ENCODE measurements around the gene EYS.

The EYS gene

DNA sequence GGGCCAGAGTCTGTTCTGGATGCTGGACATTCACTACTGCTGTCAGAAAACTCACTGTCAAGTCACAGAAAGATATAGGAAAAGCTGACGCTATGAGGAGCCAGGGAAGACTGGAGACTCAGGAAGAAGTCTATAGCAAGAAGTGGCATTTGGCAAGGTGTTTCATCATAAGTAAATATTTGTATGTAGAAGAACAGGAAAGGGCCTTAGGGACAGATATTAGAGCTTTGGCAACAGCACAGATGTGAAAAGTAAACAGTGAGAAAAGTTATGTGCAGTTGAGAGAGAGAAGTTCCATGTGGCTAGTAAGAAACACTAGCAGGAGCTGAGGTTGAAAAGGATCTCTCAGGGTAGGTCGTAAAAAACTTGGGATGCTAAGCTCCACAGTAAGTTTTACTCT lies 1202.5 kb downstream of the EYS start:
- no peaks in the 10 kb centered on the region for H3K36me3 ChIP-seq (ENCODE audit: control insufficient read depth in 2 of 2, insufficient read depth in 2 of 2, low read length in 2 of 2)
- no peaks in the 10 kb centered on the region for H3K4me1 ChIP-seq (ENCODE audit: control insufficient read depth in 2 of 2, insufficient read depth in 2 of 2, low read length in 2 of 2)
- H3K9me3 ChIP-seq (ENCODE audit: control insufficient read depth in 2 of 2, low read length in 2 of 2) = no peaks in the 10 kb centered on the region
- H3K27me3 ChIP-seq (ENCODE audit: control insufficient read depth in 2 of 2, insufficient read depth in 2 of 2, low read length in 2 of 2) = no peaks in the 10 kb centered on the region
- H3K9ac ChIP-seq (ENCODE audit: low read depth in 1 of 2, low read length in 2 of 2) = no peak overlapping the region
- H3K4me3 ChIP-seq (ENCODE audit: low read length in 2 of 2) = no peak overlapping the region
- H3K27ac ChIP-seq (ENCODE audit: low read depth in 2 of 2, low read length in 2 of 2) = no peak overlapping the region

DNA sequence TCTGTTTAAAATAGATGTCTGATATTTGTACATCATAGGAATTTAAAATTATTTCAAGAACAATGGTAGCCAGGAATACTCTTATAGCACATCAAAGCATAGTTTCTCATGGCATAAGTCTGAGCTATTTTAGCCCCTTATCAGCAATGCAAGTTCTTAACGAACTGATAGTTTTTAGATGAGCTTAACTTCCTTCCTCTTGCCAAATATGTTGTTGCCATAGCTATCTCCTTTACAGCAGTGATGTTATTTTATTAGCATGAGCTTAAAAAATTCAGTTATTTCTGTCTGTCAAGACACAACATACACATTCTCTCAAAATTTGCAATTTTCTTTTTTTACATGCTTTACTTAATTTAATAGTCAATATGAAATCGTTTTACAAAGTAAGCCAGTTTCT lies 1204.2 kb downstream of the EYS start:
- Histone ChIP-seq H3K4me1 (ENCODE audit: control insufficient read depth in 2 of 2, insufficient read depth in 2 of 2, low read length in 2 of 2) (no peaks in the 10 kb centered on the region), H3K27ac (ENCODE audit: low read depth in 2 of 2, low read length in 2 of 2) (no peak overlapping the region), H3K4me3 (ENCODE audit: low read length in 2 of 2) (no peak overlapping the region), H3K36me3 (ENCODE audit: control insufficient read depth in 2 of 2, insufficient read depth in 2 of 2, low read length in 2 of 2) (no peaks in the 10 kb centered on the region), H3K27me3 (ENCODE audit: control insufficient read depth in 2 of 2, insufficient read depth in 2 of 2, low read length in 2 of 2) (no peaks in the 10 kb centered on the region), H3K9ac (ENCODE audit: low read depth in 1 of 2, low read length in 2 of 2) (no peak overlapping the region), H3K9me3 (ENCODE audit: control insufficient read depth in 2 of 2, low read length in 2 of 2) (no peaks in the 10 kb centered on the region)

GRCh38 chr6:64497634-64498033 lies 1209.4 kb downstream of the EYS start:
- H3K36me3 ChIP-seq (ENCODE audit: control insufficient read depth in 2 of 2, insufficient read depth in 2 of 2, low read length in 2 of 2) = no peaks in the 10 kb centered on the region
- no peak overlapping the region for H3K9ac ChIP-seq (ENCODE audit: low read depth in 1 of 2, low read length in 2 of 2)
- H3K4me3 ChIP-seq (ENCODE audit: low read length in 2 of 2) = no peak overlapping the region
- no peak overlapping the region for H3K27ac ChIP-seq (ENCODE audit: low read depth in 2 of 2, low read length in 2 of 2)
- H3K27me3 ChIP-seq (ENCODE audit: control insufficient read depth in 2 of 2, insufficient read depth in 2 of 2, low read length in 2 of 2) = no peaks in the 10 kb centered on the region
- H3K9me3 ChIP-seq (ENCODE audit: control insufficient read depth in 2 of 2, low read length in 2 of 2) = no peaks in the 10 kb centered on the region
- H3K4me1 ChIP-seq (ENCODE audit: control insufficient read depth in 2 of 2, insufficient read depth in 2 of 2, low read length in 2 of 2) = no peaks in the 10 kb centered on the region

- Histone ChIP-seq H3K9ac (ENCODE audit: low read depth in 1 of 2, low read length in 2 of 2) (no peak overlapping the region), H3K4me3 (ENCODE audit: low read length in 2 of 2) (no peak overlapping the region), H3K27me3 (ENCODE audit: control insufficient read depth in 2 of 2, insufficient read depth in 2 of 2, low read length in 2 of 2) (no peaks in the 10 kb centered on the region), H3K4me1 (ENCODE audit: control insufficient read depth in 2 of 2, insufficient read depth in 2 of 2, low read length in 2 of 2) (no peaks in the 10 kb centered on the region), H3K36me3 (ENCODE audit: control insufficient read depth in 2 of 2, insufficient read depth in 2 of 2, low read length in 2 of 2) (no peaks in the 10 kb centered on the region), H3K9me3 (ENCODE audit: control insufficient read depth in 2 of 2, low read length in 2 of 2) (no peaks in the 10 kb centered on the region), H3K27ac (ENCODE audit: low read depth in 2 of 2, low read length in 2 of 2) (no peak overlapping the region)
Observed at GRCh38 chr6:64489763-64490162, 1217.3 kb downstream of the EYS start.

GRCh38 chr6:64486578-64487351 lies 1220.3 kb downstream of the EYS start:
- no peak overlapping the region for H3K27ac ChIP-seq (ENCODE audit: low read depth in 2 of 2, low read length in 2 of 2)
- H3K27me3 ChIP-seq (ENCODE audit: control insufficient read depth in 2 of 2, insufficient read depth in 2 of 2, low read length in 2 of 2) = no peaks in the 10 kb centered on the region
- no peak overlapping the region for H3K4me3 ChIP-seq (ENCODE audit: low read length in 2 of 2)
- H3K9me3 ChIP-seq (ENCODE audit: control insufficient read depth in 2 of 2, low read length in 2 of 2) = no peaks in the 10 kb centered on the region
- H3K4me1 ChIP-seq (ENCODE audit: control insufficient read depth in 2 of 2, insufficient read depth in 2 of 2, low read length in 2 of 2) = peaks cover 2 to 4% of the 10 kb centered on the region in 2 donors
- no peak overlapping the region for H3K9ac ChIP-seq (ENCODE audit: low read depth in 1 of 2, low read length in 2 of 2)
- H3K36me3 ChIP-seq (ENCODE audit: control insufficient read depth in 2 of 2, insufficient read depth in 2 of 2, low read length in 2 of 2) = no peaks in the 10 kb centered on the region

DNA sequence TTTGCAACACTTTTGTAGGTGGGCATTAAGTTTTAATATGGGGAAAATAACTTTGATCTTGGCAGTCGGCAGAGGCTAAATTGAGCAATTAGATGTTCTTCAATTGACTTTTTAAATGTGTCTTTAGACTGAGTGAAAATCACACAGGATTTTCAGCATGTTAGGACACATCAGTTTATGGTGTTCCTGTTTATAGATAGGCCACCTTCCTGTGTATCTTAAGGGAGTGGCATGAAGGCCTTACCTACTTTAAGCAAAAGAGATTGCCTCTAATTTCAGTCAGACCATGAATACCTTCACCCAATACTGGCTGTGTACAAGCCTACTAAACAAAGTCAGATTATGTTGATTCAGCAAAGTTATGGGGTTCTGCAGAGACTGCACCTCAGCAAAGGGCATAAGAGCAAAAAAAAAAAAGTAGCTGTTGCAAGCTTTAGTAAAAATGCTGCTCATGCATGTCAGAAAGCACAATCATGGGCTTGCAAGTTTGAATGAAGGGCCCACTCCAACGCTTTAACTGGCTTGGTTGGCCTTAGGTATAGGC lies 1223.0 kb downstream of the EYS start:
- Histone ChIP-seq H3K27me3 (ENCODE audit: control insufficient read depth in 2 of 2, insufficient read depth in 2 of 2, low read length in 2 of 2) (no peaks in the 10 kb centered on the region), H3K9me3 (ENCODE audit: control insufficient read depth in 2 of 2, low read length in 2 of 2) (no peaks in the 10 kb centered on the region), H3K4me1 (ENCODE audit: control insufficient read depth in 2 of 2, insufficient read depth in 2 of 2, low read length in 2 of 2) (peaks cover 2 to 4% of the 10 kb centered on the region in 2 donors), H3K27ac (ENCODE audit: low read depth in 2 of 2, low read length in 2 of 2) (no peak overlapping the region), H3K4me3 (ENCODE audit: low read length in 2 of 2) (no peak overlapping the region), H3K9ac (ENCODE audit: low read depth in 1 of 2, low read length in 2 of 2) (no peak overlapping the region), H3K36me3 (ENCODE audit: control insufficient read depth in 2 of 2, insufficient read depth in 2 of 2, low read length in 2 of 2) (no peaks in the 10 kb centered on the region)

DNA sequence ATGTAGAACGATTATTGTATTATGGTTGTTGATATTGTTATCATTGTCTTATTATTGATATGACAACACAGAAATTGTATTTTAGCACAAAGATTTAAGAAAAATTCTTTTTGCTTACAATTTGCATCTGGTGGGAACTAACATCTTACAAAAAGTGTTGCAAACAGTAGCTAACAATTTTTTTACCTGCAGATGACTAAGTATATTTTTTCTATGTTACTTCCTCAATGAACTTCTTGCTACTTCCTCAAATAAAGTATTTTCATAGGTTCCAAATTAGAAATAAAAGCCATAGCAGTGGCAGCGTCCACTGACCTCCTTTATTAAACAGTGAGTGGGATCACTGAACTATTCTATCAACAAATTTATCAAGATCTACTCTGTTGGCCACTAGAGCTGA lies 1224.4 kb downstream of the EYS start:
- H3K27ac ChIP-seq (ENCODE audit: low read depth in 2 of 2, low read length in 2 of 2) = no peak overlapping the region
- H3K4me3 ChIP-seq (ENCODE audit: low read length in 2 of 2) = no peak overlapping the region
- H3K27me3 ChIP-seq (ENCODE audit: control insufficient read depth in 2 of 2, insufficient read depth in 2 of 2, low read length in 2 of 2) = no peaks in the 10 kb centered on the region
- no peaks in the 10 kb centered on the region for H3K9me3 ChIP-seq (ENCODE audit: control insufficient read depth in 2 of 2, low read length in 2 of 2)
- H3K4me1 ChIP-seq (ENCODE audit: control insufficient read depth in 2 of 2, insufficient read depth in 2 of 2, low read length in 2 of 2) = peaks cover 2 to 4% of the 10 kb centered on the region in 2 donors
- no peaks in the 10 kb centered on the region for H3K36me3 ChIP-seq (ENCODE audit: control insufficient read depth in 2 of 2, insufficient read depth in 2 of 2, low read length in 2 of 2)
- no peak overlapping the region for H3K9ac ChIP-seq (ENCODE audit: low read depth in 1 of 2, low read length in 2 of 2)

DNA sequence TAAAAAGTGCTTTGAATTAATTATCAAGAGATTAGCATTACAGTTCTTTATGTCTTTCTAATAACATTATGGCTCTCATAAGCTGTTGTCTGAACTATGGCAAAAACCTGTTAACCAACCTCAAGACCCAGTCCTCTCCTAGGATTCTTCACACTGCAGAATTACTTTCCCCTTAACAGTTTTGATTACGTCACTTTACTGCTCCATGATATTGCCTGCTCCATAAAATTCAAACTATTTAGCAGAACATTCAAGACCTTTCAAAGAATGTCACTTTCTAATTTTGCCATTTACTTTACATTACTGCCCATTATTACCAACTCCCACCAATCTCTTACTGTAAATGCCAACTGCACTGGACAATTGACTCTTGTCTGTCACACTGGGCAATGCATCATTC lies 1227.9 kb downstream of the EYS start:
- no peaks in the 10 kb centered on the region for H3K9me3 ChIP-seq (ENCODE audit: control insufficient read depth in 2 of 2, low read length in 2 of 2)
- H3K9ac ChIP-seq (ENCODE audit: low read depth in 1 of 2, low read length in 2 of 2) = no peak overlapping the region
- no peak overlapping the region for H3K4me3 ChIP-seq (ENCODE audit: low read length in 2 of 2)
- H3K27ac ChIP-seq (ENCODE audit: low read depth in 2 of 2, low read length in 2 of 2) = no peak overlapping the region
- no peaks in the 10 kb centered on the region for H3K27me3 ChIP-seq (ENCODE audit: control insufficient read depth in 2 of 2, insufficient read depth in 2 of 2, low read length in 2 of 2)
- peaks cover 0 to 2% of the 10 kb centered on the region in 2 donors for H3K4me1 ChIP-seq (ENCODE audit: control insufficient read depth in 2 of 2, insufficient read depth in 2 of 2, low read length in 2 of 2)
- no peaks in the 10 kb centered on the region for H3K36me3 ChIP-seq (ENCODE audit: control insufficient read depth in 2 of 2, insufficient read depth in 2 of 2, low read length in 2 of 2)

DNA sequence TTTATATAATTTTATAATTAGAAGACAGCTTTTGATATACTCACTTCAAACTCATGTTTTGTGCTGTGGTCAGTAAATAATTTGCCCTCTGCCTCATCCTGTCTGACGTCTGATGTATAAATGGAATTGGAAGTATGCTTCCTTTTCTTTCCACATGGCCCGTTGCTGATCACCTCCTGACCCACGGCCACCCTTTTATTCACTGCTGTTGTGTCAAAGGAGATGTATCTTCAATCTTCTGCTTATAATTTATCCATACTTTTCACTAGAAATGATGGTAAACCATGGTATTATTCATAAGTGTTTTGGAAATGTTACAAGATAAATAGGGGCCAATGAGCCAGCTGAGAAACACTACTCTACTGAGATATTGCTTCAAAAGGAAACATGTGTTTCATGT lies 1229.6 kb downstream of the EYS start:
- Histone ChIP-seq H3K36me3 (ENCODE audit: control insufficient read depth in 2 of 2, insufficient read depth in 2 of 2, low read length in 2 of 2) (no peaks in the 10 kb centered on the region), H3K9me3 (ENCODE audit: control insufficient read depth in 2 of 2, low read length in 2 of 2) (no peaks in the 10 kb centered on the region), H3K4me3 (ENCODE audit: low read length in 2 of 2) (no peak overlapping the region), H3K4me1 (ENCODE audit: control insufficient read depth in 2 of 2, insufficient read depth in 2 of 2, low read length in 2 of 2) (no peaks in the 10 kb centered on the region), H3K9ac (ENCODE audit: low read depth in 1 of 2, low read length in 2 of 2) (no peak overlapping the region), H3K27me3 (ENCODE audit: control insufficient read depth in 2 of 2, insufficient read depth in 2 of 2, low read length in 2 of 2) (no peaks in the 10 kb centered on the region), H3K27ac (ENCODE audit: low read depth in 2 of 2, low read length in 2 of 2) (no peak overlapping the region)

DNA sequence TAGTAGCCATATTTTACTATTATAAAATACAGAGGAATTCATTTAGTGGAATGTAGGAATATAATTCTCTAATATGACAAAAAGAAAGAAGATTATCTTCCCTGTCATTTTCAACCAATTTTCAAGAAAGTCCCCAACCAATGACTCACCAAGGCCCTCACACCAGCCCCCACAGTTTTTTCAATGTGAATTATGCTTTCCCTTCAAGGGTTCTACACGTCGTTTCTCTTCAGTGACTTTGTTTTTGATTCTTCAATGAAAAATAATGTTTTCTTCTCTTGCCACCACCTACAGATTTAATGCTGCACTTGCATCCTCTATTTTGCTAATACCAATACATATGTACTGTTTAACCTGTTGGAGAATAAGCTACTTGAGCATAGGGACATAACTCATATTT lies 1230.1 kb downstream of the EYS start:
- Histone ChIP-seq H3K27me3 (ENCODE audit: control insufficient read depth in 2 of 2, insufficient read depth in 2 of 2, low read length in 2 of 2) (no peaks in the 10 kb centered on the region), H3K36me3 (ENCODE audit: control insufficient read depth in 2 of 2, insufficient read depth in 2 of 2, low read length in 2 of 2) (no peaks in the 10 kb centered on the region), H3K27ac (ENCODE audit: low read depth in 2 of 2, low read length in 2 of 2) (no peak overlapping the region), H3K4me3 (ENCODE audit: low read length in 2 of 2) (no peak overlapping the region), H3K9me3 (ENCODE audit: control insufficient read depth in 2 of 2, low read length in 2 of 2) (no peaks in the 10 kb centered on the region), H3K9ac (ENCODE audit: low read depth in 1 of 2, low read length in 2 of 2) (no peak overlapping the region), H3K4me1 (ENCODE audit: control insufficient read depth in 2 of 2, insufficient read depth in 2 of 2, low read length in 2 of 2) (no peaks in the 10 kb centered on the region)
